Putamen (tissue), 1 donor: ENCODE data around the gene TSPEAR.
"Not testable (repeated sequence)": the region's sequence is repeated elsewhere in the genome, so short reads cannot be mapped to it uniquely, and the experiment has no call there.

ENCODE experiments used
- DNase-seq: peaks from one replicate; pipeline ENCODE4 v3.0.0-alpha.2; 2016; ENCODE audit warnings: low spot score

TSPEAR gene

DNA sequence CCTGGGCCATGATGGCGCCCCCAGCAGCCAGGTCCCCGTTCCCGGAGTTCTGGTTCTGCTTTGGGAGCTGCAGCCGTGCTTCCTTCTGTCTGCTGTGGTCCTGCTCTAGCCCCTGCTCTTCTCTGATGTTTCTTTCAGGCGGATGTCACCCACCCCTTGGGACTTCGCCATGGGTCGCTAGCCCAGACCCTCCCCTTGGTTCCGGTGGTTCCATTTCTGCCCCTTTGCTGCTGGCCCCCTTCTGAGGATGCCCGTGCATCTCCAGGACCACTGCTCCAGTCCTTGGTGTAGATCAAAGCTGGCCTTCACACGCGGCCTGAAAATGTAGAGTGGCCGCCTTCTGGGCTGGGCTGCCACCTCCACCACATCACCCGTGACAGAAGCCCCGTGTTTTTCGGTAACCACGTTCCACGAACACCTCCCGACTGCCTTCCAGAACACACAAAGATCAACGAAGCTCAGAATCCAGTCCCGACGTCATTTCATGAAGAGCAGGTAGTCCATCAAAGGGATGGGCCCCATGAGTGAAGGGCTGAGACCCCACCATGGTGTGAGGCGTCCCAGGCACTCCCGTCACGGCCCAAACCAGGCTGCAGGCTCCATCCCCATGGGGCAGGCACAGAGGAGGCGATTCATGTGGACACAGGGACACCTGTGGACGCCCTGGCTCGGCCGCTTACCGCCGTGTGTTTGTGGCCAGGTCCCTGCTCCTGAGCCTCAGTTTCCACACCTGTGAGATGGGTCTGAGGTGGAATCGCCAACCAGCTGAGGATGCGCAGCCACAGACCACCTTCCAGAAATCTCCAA is 195.8 kb downstream of the TSPEAR start:
- DNase-seq = no peak

DNA sequence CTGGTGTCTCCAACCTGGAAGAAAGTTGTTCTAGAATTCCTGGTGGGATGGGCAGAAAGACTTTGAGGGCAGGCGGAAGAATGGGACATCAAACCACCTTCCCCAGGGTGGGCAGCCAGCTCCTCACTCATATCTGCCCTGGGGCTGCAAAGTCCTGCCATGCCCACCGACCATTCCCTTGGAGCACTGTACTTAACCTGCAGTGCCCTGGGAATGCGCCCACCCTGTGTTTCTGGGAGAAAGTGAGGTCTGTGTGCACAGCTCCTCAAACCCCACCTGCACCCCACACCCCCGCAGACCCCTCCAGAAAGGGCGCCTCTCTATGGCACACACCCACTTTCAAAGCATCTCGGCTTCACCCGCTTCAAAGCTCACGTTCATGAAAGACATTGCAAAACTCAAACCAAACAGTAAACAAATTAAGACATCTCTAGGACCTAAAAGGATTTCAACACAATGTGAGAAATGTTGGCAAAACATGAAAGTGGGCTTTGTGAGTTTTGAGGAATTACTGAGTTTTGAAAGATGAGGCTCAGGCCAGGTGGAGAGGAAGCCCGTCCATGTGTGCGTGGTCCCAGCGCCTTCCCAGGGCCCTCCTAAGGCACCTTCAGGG is 196.5 kb downstream of the TSPEAR start:
- DNase-seq = no peak

DNA sequence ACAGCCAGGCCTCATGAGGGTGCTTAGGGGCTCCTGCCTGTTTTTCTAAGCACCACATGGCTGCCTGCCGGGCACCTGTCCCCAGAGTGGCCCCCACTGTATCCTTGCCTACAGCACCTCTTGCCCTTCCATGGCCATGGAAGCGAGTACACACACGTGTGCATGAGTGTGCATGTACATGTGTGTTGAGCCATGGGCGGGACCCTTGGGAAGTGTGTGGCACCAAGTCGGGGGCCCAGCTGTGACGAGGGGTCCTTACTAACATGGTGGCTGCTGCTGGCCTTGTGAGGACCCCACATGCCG is 197.2 kb downstream of the TSPEAR start:
- no peak for DNase-seq

DNA sequence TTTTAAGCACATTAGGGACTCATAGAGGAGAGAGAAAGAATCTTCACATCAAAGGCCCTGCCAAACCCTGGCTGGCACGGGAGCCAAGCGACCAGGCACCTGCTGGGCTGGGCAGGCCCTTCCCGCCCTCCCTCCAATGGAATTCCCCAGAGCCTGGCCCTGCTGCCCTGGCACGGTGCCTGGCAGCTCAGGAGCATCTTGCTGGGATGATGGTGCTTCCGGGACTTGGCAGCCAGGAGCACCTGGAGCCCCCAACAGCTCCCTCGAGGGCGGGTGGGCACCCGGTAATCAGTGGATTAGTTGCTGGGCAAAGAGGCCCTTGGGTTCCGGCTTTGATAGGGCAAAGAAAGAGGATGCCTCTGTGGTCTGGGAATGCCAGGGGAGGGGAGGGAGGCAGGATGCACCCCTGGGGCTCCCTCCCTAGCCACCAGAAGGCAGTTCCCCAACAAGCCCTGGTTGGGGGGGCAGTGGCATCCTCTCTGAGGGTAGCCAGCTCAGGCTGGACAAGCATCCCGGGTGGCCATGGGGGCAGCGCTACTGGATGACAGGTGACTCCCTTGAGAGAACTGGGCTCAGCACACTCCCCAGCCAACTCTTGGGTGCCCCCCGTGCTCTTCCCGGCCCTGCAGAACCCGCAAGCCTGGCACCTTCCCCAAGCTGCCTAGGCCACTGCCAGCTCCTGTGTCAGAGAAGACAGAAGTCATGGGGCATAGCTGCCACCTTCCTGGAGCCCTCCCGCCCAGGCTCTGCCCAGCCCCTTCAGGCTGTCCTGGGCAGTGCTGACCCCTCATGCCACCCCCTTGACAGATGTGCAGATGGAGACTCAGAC is 197.8 kb downstream of the TSPEAR start:
- DNase-seq = no peak

DNA sequence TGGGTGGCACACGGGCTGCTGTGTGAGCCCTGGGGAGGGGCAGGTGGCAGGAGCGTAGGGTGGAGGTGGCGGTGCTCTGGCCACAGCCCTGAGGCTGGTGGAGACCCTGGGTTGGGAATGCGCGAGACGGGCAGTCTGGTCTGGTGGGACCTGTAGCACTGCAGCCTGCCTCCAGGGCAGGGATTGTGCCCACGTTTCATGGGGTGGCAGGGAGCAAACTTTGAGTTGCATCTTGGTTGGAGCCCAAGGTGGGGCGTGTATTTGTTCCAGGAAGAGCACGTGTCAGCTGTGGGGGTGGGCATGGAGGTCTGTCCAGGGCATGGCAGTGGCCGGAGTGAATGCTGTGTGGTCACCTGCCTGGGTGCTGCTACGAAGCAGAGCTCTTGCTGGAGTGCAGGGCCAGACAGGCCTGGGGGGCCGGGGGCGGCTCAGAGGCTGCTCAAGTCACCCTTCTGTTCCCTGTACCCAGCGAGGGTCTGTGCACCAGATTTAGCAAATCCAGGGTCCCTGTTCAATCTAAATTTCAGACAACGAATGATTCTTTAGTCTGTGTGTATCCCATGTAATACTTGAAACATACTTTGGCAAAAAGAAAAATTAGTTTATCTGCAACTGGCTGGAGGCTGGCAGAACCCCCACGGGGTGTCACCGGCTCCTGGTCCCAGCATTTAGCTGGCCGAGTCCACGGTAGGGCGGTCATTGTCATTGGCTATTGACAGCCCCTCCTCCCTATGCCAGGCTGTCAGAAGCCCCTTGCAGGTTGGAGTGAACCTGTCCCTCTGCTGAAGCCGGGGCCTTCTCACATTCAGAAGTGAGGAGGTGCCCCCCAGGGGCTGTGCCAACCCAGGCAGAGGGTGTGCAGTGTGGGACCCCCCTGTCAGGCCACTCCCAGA is 198.6 kb downstream of the TSPEAR start:
- no peak for DNase-seq

DNA sequence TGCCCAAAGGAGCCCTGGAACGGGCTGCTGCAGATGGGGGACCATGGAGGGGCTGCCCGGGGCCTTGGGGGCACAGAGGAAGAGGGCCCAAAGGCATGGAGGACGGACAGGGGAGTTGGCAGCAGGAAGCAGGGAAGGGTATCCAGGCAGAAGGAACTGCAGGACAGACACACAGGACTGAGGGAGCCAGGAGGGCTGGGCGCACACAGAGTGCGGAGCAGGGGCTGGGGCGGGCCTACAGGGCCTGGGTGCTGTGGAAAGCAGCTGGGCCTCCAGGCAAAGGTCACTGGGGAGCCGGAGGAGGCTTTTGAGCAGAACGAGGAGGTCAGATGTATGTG is 199.5 kb downstream of the TSPEAR start:
- no peak for DNase-seq

DNA sequence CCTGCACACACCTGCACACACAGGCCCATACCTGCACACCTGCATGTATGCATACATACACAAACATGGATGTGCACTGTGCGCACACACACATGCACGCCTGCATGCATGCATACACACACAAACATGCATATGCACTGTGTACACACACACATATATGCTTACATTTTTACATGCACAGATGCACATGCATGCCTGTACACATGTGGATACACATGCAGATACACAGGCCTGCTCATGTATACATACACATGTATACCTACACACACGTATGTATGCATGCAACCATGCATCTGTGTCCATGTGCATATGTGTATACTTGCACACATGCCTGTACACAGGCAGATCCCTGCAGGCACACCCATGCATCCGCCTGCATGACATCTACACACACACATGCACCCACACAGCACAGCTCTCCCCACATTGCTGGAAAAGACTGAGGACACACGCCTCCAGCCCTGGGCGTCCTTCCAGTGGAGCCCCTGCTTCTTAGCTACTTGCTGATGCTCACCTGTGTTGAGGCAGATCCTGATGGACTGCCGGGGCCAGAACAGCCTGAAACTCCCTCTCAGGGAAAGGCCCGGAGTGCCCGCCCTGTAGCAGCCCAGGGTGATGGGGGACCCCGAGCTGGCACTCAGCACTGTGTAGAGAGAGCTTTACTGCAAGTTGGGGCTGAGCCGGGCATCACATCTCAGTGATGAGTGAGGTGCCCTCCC is 200.0 kb downstream of the TSPEAR start:
- DNase-seq = no peak

DNA sequence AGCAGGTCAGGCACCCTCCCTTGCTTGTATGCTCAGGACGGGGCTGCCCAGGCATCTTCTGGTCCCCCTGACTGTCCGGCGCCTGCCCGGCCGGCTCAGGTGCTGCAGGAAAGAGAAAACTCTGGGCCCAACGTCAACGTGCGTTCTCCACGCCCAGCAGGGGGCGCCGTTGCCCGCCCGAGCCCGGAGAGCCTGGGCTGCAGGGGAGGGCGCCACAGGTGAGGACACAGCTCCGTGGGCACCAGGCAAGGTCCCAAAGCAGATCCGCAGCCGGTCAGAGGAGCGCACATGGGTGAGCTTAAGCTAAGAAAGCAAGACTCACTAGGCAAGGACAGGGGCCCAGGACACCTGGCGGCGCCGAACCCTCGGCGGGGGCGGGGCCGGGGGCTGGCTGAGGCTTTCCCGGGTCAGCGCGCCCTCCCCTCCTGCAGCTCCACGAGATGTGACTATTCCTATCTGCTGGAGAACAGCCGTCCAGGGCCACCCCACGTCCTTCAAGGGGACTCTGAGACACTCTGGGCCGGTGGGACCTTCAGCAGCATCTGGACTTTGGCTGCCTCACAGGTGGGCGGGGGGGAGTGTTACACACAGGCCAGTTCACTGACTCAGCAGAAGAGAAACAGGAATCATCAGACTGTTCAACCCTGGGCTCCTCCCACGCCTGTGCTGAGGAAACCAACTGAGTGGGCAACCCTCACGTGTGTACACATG is 200.7 kb downstream of the TSPEAR start:
- no peak for DNase-seq

DNA sequence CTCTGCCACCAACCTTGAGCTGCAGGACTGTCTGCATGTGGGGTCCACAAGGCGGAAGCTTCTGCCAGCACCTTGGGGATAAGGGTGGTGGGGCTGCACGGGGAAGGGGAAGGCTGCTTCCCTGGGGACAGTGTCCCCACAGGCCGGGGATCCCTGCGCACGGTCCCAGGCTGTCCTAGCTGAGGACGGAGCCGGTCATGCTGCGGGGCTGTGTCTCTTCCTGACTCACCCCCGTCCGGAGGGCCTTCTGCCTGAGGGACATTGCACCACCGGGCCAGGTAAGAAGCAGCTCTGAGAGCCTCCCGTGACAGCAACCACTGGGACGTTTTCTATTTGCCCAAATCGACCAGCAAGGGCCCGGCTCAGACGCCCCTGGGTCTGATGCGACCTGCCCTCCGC is 201.3 kb downstream of the TSPEAR start:
- no peak for DNase-seq

DNA sequence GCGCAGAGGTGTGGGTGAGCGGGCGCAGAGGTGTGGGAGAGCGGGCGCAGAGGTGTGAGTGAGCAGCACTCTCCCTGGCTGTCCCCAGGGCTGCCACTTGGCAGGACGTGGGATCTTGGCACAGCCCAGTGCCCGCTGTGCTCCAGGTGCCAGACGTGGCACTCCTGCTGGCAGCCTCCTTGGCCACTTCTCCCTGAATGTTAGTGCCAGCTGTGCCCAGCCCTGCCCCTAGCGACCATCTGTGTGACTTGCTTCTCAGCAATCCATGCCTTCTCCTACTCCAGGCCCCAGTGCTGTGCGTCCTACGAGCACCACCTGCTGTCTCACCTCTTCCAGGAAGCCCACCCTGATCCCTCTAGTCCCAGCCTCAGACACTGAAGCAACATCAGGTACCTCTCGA is 201.8 kb downstream of the TSPEAR start:
- DNase-seq = no peak

DNA sequence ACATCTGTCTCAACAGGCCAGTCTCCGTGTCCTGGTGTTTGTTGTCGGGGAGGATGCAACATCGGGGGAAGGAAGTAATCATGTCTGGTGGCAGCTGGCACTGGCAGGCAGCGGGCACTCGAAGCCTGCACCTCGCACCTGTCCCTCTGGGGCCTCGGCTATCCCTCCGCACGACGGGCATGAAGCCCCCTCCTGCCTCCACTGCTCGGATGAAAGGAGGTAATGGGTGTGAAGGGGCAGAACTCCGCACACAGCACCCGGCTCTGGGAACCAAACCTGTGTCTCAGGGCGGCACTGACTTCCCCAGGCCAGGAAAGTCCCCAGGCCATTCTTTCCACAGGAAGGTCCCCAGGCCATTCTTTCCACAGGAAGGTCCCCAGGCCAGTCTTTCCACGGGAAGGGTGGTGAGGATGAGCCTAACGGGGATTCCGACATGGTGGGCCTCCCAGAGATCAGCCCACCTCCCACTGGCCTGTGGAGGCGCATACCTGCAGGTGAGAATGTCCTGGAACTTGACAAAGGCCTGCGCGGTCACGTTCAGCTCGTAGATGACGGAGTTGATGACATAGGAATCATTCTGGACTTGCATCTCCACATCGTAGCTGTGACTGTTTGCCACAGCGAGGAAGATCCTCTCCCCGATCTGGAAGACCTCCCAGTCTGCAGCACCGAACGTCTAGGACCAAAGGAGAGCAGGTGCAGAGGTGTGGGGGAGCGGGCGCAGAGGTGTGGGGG is 202.5 kb downstream of the TSPEAR start:
- no peak for DNase-seq

DNA sequence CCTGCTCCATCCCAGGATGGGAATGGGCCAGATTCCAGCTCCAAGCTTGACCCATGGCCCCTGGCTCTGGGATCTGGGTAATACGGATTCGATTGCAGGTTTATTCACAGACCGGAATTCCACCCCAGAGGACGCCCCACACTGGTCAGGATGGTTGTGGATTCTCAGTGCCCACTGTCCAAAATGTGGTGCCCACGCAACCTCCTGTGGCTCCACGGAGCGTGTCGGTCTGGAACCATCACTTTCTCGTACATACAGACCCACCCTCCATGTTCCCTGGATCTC is 203.0 kb downstream of the TSPEAR start:
- DNase-seq = no peak

DNA sequence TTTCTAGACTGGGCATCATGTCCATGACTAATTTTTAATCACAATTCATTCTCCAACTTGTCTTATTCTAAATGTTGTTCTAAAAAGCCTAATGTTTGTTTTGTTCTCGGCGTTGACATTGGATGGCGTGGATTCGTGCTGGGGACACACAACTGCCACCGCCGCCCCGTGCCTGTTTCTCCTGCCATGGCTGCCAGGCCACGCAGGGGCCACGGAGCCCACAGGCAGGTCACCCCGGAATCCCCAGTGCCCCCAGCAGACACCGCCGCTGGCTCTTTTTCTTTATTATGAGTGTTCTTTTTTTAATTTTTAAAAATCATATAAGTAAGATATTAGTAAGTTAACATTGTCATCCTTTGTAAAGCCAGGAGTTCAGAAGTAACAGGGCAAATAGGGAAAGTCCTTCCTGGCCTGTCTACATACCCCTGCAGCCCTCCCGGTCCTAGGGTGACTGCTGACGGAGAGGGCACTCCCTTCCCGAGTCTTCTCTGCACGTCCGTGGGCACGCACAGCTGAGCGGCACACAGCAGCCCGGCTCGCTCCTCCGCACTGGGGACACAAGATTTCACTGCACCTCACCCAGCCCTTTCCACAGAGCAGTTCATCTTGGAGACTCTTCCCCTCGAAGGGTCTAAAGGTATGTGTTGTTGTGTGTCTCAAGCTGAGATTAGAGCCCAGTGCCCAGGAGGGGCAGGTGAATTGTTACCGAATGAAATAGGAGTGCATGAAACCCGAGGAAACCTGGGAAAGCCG is 203.5 kb downstream of the TSPEAR start:
- no peak for DNase-seq

DNA sequence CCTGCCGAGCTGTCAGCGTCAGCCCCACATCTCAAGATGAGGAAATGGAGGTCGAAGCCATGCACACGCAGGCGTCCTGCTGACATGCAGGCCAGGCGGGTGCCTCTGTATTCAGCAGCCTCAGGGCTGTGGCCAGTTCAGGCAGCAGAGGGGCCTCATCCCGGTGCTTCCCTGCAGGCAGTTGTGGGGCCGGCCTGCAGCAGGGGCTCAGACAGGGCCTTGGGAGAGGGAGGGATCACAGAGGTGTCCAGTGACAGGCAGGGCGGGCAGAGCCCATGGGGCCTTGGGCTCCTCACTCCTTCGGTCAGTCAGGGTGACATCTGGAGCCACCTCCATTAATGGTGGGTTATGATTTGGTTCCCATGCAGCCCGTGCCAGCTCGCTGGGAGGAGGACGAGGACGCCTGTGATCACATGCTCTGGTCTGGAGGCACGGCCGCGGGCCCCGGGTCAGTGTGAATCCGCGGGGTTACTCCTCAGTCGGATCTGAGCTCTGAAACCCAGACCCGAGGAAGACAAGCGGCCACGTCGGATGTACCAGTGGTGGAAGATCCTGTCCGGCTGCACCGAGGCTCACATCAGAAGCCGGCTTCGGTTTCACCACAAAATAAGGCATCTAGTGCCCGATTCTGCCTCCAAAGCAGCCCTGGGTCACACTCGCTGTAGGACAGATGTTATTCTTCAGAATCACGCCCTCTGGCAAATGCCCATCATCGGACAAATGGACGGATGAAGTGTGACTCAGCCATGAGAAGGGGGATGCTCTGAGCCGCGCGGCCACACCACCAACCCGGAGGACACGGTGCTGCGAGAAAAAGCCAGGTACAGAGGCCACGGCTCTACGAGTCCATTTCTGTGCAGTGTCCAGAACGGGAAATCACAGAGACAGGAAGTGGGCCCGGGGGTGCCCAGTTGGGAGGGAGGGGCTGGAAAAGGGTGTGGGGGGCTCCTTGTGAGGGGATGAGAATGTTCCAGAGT is 204.8 kb downstream of the TSPEAR start:
- no peak for DNase-seq

DNA sequence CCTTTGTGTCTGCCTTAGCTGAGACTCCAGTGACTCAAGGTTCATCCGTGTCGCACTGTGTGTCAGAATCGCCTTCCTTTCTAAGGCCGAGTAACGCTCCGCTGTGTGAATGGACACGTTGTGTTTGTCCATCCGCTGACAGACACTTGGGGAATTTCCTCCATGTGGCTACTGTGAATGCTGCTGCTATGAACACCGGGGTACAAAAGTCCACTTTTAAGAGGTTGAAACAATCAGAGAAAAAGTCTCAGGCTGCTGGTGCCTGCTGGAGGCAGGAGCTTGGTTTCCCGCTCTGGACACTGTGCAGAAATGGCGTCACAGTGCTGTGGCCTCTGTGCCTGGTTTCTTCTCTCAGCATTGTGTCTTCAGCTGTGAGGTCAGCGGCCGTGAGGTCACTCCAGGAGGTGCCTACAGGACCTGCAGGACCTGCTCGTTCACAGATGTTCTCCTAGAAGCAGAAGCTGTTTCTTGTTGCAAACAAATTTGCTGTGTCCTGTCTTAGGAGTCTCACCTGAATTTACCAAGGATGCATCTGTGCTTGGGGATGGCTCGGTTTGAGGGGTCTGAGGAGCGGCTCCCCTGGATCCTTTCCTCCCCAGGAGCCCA is 205.6 kb downstream of the TSPEAR start:
- no peak for DNase-seq

DNA sequence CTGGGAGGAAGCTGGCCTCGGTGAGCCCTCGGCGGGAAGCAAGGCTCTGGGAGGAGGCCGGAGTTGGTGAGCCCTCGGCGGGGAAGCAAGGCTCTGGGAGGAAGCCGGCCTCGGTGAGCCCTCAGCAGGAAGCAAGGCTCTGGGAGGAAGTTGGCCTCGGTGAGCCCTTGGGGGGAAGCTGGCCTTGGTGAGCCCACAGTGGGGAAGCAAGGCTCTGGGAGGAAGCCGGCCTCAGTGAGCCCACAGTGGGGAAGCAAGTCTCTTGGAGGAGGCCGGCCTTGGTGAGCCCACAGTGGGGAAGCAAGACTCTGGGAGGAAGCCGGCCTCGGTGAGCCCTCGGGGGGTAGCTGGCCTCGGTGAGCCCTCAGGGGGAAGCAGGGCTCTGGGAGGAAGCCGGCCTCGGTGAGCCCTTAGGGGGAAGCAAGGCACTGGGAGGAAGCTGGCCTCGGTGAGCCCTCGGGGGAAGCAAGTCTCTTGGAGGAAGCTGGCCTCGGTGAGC is 207.4 kb downstream of the TSPEAR start:
- no peak for DNase-seq

DNA sequence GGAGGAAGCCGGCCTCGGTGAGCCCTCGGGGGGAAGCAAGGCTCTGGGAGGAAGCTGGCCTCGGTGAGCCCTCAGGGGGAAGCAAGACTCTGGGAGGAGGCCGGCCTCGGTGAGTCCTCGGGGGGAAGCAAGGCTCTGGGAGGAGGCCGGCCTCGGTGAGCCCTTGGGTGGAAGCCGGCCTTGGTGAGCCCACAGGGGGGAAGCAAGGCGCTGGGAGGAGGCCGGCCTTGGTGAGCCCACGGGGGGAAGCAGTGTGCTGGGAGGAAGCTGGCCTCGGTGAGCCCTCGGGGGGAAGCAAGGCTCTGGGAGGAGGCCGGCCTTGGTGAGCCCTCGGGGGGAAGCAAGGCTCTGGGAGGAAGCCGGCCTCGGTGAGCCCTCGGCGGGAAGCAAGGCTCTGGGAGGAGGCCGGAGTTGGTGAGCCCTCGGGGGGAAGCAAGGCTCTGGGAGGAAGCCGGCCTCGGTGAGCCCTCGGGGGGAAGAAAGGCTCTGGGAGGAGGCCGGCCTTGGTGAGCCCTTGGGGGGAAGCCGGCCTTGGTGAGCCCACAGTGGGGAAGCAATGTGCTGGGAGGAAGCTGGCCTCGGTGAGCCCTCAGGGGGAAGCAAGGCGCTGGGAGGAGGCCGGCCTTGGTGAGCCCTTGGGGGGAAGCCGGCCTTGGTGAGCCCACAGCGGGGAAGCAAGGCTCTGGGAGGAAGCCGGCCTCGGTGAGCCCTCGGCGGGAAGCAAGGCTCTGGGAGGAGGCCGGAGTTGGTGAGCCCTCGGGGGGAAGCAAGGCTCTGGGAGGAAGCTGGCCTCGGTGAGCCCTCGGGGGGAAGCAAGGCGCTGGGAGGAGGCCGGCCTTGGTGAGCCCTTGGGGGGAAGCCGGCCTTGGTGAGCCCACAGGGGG is 208.1 kb downstream of the TSPEAR start:
- DNase-seq = not testable (repeated sequence)
